ENCODE data around the gene GPRASP3.
A peak's percentile ranks its signal among the peaks of the same experiment; 100 is the strongest.

GPRASP3 gene

GRCh38 chrX:102765217-102765616 lies 44.7 kb downstream of the GPRASP3 start:
- no peak for DNase-seq

- no peak for DNase-seq
Observed at GRCh38 chrX:102765809-102766208, 45.3 kb downstream of the GPRASP3 start.

- no peak for DNase-seq
Observed at GRCh38 chrX:102767287-102767686, 46.7 kb downstream of the GPRASP3 start.

GRCh38 chrX:102768987-102769761 lies 48.6 kb downstream of the GPRASP3 start:
- DNase-seq = peak; percentile 81

All from activated CD4-positive, alpha-beta T cell treated with anti-CD3 and anti-CD28 coated beads for 48 hours (primary cell).